SU-DHL-6 (cell line): ENCODE measurements around the gene BEAN1.

Experiments
- EZH2phosphoT487 ChIP-seq: fragments of 200-600 bp; sonication (generic), shearing (Covaris generic); conservative IDR thresholded peaks from 2 replicates; pipeline ENCODE4 v1.6.1; 2018; ENCODE audit warnings: mild to moderate bottlenecking, antibody characterized with exemption, low read length, moderate library complexity, mixed read lengths
- TF ChIP-seq, protein P1 (sequence below): fragments of 200-600 bp; sonication (generic); IDR thresholded peaks from one replicate; pipeline ENCODE4 v1.5.1; 2017; ENCODE audit warnings: antibody characterized with exemption, mild to moderate bottlenecking, low read length, moderate library complexity; ENCODE audit not compliant: insufficient read depth, poor library complexity, severe bottlenecking

- TF ChIP-seq, protein P1, sequence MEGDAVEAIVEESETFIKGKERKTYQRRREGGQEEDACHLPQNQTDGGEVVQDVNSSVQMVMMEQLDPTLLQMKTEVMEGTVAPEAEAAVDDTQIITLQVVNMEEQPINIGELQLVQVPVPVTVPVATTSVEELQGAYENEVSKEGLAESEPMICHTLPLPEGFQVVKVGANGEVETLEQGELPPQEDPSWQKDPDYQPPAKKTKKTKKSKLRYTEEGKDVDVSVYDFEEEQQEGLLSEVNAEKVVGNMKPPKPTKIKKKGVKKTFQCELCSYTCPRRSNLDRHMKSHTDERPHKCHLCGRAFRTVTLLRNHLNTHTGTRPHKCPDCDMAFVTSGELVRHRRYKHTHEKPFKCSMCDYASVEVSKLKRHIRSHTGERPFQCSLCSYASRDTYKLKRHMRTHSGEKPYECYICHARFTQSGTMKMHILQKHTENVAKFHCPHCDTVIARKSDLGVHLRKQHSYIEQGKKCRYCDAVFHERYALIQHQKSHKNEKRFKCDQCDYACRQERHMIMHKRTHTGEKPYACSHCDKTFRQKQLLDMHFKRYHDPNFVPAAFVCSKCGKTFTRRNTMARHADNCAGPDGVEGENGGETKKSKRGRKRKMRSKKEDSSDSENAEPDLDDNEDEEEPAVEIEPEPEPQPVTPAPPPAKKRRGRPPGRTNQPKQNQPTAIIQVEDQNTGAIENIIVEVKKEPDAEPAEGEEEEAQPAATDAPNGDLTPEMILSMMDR, result no peak
- no peak for TF ChIP-seq EZH2phosphoT487
Observed at GRCh38 chr16:66440271-66440802, 13.2 kb downstream of the BEAN1 start.
